DMS114 treated with DMSO at 0.1 percent for 48 hours (cell line): ENCODE measurements around the gene POLD2.
"Not testable (repeated sequence)": the region's sequence is repeated elsewhere in the genome, so short reads cannot be mapped to it uniquely, and the experiment has no call there.

Experiments
- DNase-seq: peaks from one replicate; lab custom pipeline; 2025; ENCODE audit not compliant: unreplicated experiment; lab: John Stamatoyannopoulos, UW

Gene POLD2

GRCh38 chr7:44123190-44124003 is at the start of gene POLD2:
TSS of gene POLD2 (minus strand) at chr7:44123548. CDS start at chr7:44122053, 1,495 bp downstream.
- peak; percentile 98 for DNase-seq

GRCh38 chr7:44172803-44173424 is 49.6 kb upstream of the POLD2 start:
- DNase-seq: no peak

GRCh38 chr7:44172352-44172751 is 49.0 kb upstream of the POLD2 start:
- no peak for DNase-seq

GRCh38 chr7:44171901-44172300 is 48.6 kb upstream of the POLD2 start:
- DNase-seq: not testable (repeated sequence)

GRCh38 chr7:44167920-44168319 is 44.6 kb upstream of the POLD2 start:
- DNase-seq: no peak

GRCh38 chr7:44163591-44163990 is 40.2 kb upstream of the POLD2 start:
- no peak for DNase-seq

- no peak for DNase-seq
Observed at GRCh38 chr7:44162785-44163395, 39.5 kb upstream of the POLD2 start.

GRCh38 chr7:44162179-44162578 is 38.8 kb upstream of the POLD2 start:
- DNase-seq: no peak

- DNase-seq: no peak
Observed at GRCh38 chr7:44161371-44161770, 38.0 kb upstream of the POLD2 start.

- DNase-seq: no peak
Observed at GRCh38 chr7:44159824-44160630, 36.7 kb upstream of the POLD2 start.

- DNase-seq: no peak
Observed at GRCh38 chr7:44158873-44159631, 35.7 kb upstream of the POLD2 start.

GRCh38 chr7:44158096-44158872 is 34.9 kb upstream of the POLD2 start:
- DNase-seq: no peak

GRCh38 chr7:44157116-44158080 is 34.0 kb upstream of the POLD2 start:
- DNase-seq: no peak

GRCh38 chr7:44156453-44157010 is 33.2 kb upstream of the POLD2 start:
- no peak for DNase-seq

GRCh38 chr7:44155191-44156185 is 32.1 kb upstream of the POLD2 start:
- no peak for DNase-seq

- DNase-seq: no peak
Observed at GRCh38 chr7:44154703-44155102, 31.4 kb upstream of the POLD2 start.

GRCh38 chr7:44153948-44154335 is 30.6 kb upstream of the POLD2 start:
- DNase-seq: no peak
